ENCODE data around the gene MAFF.

DNA sequence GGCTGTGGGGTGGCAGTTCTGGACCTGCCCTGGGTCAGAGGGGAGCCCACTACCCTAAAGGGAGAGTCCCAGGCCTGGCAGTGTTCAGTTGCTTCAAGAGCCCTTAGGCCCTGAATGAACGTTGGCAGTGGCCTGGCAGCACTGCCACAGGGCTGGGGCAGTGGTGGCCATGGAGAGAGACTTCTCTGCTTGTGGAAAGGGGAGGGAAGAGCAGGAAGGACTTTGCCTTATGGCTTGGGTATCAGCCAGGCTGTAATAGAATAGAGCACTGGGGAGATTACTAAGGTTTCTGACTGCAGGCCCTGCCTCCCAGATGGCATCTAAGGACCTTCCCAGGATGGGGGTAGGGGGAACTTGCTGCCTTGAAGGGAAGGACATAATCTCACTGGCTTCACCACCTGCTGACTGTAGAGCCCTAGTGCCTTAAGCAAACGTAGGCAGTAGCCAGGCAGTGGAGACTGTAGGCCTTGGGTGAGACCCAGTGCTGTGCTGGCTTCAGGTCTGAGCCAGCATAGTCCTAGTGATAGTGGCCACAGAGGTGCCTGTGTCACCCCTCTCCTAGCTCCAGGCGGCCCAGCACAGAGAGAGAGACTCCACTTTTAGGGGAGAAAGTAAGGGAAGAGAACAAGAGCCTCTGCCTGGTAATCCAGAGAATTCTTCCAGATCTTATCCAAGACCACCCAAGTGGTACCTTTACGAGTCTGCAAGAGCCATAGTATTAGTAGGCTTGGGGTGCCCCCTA is 47.8 kb upstream of the MAFF start:
- TF ChIP-seq, protein P1, sequence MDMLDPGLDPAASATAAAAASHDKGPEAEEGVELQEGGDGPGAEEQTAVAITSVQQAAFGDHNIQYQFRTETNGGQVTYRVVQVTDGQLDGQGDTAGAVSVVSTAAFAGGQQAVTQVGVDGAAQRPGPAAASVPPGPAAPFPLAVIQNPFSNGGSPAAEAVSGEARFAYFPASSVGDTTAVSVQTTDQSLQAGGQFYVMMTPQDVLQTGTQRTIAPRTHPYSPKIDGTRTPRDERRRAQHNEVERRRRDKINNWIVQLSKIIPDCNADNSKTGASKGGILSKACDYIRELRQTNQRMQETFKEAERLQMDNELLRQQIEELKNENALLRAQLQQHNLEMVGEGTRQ (IDR thresholded peaks at IDR 0.05; ENCODE audit: borderline replicate concordance, low read depth, low read length) = no peak
- TF ChIP-seq, protein P2, sequence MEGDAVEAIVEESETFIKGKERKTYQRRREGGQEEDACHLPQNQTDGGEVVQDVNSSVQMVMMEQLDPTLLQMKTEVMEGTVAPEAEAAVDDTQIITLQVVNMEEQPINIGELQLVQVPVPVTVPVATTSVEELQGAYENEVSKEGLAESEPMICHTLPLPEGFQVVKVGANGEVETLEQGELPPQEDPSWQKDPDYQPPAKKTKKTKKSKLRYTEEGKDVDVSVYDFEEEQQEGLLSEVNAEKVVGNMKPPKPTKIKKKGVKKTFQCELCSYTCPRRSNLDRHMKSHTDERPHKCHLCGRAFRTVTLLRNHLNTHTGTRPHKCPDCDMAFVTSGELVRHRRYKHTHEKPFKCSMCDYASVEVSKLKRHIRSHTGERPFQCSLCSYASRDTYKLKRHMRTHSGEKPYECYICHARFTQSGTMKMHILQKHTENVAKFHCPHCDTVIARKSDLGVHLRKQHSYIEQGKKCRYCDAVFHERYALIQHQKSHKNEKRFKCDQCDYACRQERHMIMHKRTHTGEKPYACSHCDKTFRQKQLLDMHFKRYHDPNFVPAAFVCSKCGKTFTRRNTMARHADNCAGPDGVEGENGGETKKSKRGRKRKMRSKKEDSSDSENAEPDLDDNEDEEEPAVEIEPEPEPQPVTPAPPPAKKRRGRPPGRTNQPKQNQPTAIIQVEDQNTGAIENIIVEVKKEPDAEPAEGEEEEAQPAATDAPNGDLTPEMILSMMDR (IDR thresholded peaks at IDR 0.05) = no peak
- TF ChIP-seq CHD2 (IDR thresholded peaks at IDR 0.05; ENCODE audit: low read length, partially characterized antibody) (no peak), RFX5 (IDR thresholded peaks at IDR 0.05; ENCODE audit: low read length) (no peak), RAD21 (IDR thresholded peaks at IDR 0.05; ENCODE audit: low read length) (no peak; the same call in 1 of the 2 replicates), EP300 (IDR thresholded peaks at IDR 0.05; ENCODE audit: borderline replicate concordance in 1 of 2, low read depth in 1 of 2, low read length in 1 of 2) (no peak)
- TF ChIP-seq, protein P3, sequence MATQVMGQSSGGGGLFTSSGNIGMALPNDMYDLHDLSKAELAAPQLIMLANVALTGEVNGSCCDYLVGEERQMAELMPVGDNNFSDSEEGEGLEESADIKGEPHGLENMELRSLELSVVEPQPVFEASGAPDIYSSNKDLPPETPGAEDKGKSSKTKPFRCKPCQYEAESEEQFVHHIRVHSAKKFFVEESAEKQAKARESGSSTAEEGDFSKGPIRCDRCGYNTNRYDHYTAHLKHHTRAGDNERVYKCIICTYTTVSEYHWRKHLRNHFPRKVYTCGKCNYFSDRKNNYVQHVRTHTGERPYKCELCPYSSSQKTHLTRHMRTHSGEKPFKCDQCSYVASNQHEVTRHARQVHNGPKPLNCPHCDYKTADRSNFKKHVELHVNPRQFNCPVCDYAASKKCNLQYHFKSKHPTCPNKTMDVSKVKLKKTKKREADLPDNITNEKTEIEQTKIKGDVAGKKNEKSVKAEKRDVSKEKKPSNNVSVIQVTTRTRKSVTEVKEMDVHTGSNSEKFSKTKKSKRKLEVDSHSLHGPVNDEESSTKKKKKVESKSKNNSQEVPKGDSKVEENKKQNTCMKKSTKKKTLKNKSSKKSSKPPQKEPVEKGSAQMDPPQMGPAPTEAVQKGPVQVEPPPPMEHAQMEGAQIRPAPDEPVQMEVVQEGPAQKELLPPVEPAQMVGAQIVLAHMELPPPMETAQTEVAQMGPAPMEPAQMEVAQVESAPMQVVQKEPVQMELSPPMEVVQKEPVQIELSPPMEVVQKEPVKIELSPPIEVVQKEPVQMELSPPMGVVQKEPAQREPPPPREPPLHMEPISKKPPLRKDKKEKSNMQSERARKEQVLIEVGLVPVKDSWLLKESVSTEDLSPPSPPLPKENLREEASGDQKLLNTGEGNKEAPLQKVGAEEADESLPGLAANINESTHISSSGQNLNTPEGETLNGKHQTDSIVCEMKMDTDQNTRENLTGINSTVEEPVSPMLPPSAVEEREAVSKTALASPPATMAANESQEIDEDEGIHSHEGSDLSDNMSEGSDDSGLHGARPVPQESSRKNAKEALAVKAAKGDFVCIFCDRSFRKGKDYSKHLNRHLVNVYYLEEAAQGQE (IDR thresholded peaks at IDR 0.05; ENCODE audit: low read depth, low read length) = no peak
- TF ChIP-seq, protein P4, sequence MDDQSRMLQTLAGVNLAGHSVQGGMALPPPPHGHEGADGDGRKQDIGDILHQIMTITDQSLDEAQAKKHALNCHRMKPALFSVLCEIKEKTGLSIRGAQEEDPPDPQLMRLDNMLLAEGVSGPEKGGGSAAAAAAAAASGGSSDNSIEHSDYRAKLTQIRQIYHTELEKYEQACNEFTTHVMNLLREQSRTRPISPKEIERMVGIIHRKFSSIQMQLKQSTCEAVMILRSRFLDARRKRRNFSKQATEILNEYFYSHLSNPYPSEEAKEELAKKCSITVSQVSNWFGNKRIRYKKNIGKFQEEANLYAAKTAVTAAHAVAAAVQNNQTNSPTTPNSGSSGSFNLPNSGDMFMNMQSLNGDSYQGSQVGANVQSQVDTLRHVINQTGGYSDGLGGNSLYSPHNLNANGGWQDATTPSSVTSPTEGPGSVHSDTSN (IDR thresholded peaks at IDR 0.05) = no peak
- TF ChIP-seq, protein P5, sequence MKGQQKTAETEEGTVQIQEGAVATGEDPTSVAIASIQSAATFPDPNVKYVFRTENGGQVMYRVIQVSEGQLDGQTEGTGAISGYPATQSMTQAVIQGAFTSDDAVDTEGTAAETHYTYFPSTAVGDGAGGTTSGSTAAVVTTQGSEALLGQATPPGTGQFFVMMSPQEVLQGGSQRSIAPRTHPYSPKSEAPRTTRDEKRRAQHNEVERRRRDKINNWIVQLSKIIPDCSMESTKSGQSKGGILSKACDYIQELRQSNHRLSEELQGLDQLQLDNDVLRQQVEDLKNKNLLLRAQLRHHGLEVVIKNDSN (IDR thresholded peaks at IDR 0.05; ENCODE audit: borderline replicate concordance, low read depth) = no peak
